Fibroblast of skin of left quadriceps (primary cell): ENCODE results near the gene CBX6.

ENCODE experiments used
- DNase-seq, 2 experiments: peaks; one replicate each; pipeline ENCODE4 v3.0.0-alpha.2; 2013; ENCODE audit warnings: low read depth in 2 of 2

Gene CBX6

DNA sequence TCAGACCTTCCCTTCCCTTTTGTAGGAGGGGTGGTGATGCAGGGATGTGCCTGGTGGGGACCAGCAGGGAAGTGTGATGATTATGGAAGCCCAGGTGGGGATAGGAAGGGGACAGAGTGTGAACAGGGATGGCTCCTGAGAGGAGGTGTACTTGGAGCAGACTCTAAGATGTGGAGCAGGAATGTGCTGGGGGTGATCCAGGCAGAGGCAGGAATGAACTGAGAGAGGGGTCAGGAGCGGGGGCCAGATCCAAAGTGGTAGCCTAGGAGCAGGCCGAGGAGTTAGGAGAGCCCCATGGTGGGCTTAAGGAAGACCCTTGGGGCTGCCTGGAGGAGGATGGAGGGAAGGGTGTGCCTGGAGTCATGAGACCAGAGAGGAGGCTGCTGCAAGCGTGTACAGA lies 31.9 kb downstream of the CBX6 start:
- no peak for DNase-seq

DNA sequence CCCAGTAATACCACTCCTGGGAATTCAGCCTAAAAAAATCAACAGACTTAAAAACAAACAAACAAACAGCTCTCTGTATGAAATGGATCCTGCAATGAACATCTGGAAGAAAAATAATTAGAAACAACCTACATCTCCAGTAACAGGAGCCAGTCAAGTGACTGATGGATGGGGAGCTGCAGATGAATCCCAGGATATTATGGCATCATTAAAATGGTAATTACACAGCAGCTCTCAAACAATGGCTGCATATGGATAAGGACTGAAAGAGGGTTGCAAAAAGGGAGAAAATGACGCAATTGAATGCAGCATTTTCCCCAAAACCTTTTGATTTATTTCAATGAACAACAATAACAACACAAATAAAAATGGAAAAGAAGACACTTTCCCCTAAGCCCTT lies 32.3 kb downstream of the CBX6 start:
- DNase-seq: no peak

DNA sequence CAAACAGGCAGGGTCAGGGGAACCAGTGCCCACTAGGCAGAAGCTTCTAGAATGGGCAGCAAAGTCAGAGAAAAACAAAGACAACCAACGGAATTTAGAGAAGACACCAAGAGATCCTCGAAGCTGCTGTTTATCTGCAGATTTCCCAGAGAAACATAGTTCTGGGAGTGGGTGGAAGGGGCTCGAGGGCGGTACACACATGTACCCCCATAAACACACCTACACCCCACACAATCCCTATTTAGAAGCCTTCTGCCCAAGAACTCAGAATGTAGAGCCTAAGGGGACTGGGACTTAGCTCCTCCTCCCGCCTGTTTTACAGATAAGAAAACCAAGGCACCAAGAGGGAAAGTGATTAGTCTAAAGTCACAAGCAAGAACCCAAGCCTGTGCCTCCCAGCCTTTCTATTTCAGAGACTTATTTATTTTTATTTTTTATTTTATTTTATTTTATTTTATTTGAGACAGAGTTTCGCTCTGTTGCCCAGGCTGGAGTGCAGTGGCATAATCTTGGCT lies 34.5 kb downstream of the CBX6 start:
- no peak for DNase-seq

DNA sequence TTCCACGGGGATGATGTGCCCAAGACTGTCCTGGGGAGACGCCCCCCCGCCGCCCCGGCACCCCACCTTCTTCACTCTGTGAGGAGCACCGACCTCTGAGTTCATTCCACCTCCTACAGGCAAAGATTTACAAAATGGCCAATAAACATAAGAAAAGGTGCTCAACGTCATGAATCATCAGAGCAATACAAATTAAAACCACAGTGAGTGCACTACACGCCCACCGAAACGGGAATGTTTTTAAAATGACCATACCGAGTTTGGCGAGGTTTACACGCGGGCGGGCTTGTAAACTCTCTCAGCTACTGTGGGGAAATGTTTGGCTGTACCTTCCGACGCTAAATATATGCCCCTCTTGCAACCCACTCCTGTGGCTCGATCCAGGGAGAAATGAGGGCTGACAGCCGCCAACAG lies 36.1 kb downstream of the CBX6 start:
- no peak for DNase-seq

DNA sequence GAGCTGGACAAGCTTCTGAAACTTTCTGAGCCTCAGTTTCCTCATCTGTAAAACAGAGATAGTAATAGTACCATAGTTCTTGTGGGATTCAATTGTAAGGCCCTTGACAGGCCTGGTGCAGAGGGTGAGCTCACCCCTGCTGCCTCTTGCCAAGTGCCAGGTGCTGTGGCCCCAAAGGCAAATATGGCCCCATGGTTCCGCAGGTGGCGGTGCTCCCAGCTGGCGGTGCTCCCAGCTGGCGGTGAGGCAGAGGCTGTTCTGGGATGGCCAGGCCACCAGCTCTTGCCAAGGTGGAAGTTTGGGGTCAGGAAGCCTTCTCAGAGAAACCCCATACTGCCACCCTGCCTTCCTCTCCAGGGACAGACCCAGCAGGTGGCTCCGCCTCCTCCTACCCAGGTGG lies 37.0 kb downstream of the CBX6 start:
- no peak for DNase-seq

DNA sequence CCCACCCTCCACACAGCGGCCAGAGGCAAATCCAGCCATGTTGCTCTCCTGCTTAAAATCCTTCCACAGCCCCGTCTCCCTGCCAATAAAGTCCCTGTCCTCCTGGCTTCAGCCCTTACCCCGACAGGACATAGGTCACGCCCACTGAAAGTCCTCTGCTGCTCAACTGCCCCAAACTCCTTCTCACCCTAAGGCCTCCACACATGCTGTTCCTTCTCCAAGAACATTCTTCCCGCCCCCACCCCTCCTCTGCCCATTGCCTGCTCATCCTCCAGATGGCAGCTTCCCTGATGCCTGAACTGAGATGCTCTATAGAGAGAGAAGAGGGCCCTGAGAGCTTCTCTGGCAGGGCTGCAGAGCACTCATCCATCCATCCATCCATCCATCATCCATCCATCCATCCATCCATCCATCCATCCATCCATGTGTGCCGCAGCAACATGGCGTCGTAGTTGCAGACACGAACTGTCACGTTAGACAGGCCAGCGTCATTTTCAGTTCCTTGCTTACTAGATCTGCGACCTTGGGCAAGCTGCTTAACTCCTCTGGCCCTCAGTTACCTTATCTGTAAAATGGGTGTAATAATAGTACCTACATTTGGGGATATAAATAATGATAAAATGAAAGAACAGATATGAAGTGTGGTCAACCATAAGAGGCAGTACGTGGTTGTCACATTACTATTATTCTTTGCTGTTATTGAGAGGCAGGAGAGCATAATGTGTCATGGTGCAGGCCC lies 37.6 kb downstream of the CBX6 start:
- no peak for DNase-seq

DNA sequence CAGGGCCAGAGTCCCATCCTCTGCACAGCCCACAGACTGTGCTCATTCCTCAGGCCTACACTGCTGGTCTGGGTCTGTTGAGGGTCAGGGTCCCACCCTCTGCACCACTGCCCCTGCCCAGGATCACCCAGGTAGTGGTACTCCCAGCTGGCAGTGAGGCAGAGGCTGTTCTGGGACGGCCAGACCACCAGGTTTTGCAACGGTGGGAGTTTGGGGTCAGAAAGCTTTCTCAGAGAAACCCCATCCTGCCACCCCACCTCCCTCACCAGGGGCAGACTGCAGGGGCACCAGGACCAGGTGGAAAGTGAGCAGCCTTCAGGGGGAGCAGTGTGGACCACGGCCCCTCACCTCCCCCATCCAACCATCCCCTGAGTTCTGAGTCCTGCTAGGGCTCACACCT lies 39.0 kb downstream of the CBX6 start:
- no peak for DNase-seq

DNA sequence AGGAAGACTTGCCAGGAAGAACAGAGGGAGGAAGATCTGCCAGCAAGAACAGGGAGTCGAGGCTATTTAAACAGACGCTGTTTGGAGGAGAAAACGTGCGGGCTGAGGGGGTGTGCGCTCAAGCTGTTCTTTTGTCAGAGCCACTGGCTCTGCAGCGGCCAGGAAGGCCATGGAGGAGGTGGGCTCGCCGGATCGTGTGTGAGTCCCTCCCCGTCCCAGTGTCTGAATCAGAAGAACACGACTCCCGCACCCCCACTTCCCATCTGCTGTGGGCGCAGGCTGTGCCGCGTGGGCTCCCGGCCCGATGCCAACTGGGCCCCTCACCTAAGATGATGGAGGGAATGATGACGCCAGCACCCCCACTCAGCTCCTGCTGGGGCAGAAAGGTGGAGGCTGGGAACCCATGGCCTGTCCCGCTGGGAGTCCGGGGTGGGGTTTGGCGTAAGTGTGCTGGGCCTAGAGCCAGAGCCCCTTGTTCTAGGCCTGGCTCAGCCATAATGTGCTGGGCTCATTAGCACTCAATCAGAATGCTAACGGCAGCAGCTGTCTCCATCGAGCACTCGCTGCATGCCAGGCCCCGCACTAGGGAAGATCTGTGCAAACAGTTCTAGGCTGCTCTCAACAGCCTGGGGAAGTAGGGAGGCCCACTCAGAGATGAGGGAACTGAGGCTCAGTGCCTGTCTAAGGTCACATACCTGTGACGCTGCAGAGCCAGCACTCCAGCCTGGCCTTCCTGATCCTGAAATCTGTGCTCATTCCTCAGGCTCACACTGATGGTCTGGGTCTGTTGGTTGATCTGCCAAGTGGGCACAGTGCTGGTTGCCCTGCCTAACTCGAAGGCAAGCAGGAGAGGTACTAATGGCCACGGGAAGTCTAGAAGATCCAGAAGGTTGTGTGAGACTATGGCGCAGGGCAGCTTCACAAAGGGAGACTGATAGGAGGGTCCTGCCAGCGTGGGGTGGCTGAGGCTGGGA lies 39.7 kb downstream of the CBX6 start:
- DNase-seq: no peak

DNA sequence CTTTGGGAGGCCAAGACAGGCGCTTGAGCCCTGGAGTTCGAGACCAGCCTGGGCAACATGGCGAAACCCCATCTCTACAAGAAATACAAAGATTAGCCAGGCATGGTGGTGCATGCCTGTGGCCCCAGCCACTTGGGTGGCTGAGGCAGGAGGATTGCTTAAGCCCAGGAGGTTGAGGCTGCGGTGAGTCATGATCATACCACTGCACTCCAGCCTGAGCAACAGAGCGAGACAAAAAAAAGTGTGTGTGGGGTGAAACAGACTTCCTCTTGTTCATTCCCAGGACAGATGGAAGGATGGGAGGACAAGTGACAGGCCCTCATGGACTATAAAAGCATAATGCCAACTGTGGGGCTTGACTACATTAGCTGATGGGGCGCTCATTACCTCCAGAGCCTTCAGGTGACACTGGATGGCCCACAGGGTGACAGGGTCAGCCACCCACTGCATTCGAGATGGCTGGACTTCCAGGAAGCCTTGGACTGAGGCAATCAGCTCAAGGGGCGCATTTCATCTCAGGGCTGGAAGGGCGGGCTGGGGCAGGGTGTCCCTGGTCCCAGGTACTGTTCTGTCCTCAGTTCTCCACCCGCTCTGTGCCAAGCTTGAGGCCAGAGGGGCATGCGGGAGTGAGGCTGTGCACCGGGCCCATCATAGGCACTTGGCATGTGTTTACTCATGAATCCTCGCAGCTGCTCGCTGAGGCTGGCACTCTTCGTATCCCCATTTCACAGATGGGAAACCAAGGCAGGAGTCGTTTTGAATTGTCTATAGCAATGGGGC lies 40.7 kb downstream of the CBX6 start:
- DNase-seq: no peak

DNA sequence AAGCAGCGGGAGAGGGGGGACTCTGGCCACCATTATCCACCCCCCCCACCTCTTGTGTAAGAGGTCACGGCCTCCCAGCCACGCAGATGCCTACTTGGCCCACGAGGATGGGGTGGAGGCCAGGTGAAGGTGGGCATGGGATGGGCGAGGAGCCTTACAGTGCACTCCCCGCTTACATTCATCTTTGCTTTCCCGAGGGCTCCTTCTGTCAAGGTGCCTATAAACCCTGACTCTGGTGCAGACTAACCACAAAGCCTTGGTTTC lies 41.2 kb downstream of the CBX6 start:
- no peak for DNase-seq

DNA sequence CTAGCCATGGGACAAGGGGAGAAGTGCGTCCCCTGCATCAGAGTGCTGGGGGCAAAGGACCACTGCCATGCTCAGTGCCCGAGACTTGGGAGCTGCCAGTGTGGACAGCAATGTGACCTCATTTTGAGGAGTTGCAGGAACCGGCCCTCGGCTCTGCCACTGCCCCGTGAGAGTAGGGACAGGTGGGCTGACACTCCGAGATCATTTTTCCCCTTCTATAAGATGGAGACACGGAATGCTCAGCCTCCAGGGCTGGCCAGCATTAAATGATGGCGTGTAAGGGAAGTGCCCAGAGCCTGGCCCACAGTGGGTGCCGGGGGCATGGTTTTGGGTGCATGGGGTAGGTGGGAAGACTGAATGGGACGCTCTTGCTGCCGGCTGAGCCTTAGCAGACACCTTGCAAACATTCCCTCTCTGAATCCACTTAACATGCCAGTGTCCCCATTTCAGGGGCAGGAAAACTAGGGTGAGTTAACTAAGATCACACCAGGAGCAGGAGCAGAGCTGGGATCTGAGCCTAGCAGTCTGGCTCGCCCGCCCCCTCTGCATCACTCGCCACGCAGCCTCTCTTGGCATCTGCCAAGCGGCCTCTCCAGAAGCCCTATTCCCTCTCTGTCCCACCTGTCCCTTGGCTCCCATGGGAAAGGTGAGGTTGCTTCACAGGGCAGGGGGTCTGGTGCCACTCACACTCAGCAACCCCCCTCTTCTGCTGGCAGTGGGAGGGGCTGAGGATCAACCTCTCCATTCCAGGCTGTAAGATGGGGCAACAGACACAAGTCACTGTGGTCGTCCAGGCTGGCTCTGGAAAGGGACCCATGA lies 41.8 kb downstream of the CBX6 start:
- DNase-seq: no peak

DNA sequence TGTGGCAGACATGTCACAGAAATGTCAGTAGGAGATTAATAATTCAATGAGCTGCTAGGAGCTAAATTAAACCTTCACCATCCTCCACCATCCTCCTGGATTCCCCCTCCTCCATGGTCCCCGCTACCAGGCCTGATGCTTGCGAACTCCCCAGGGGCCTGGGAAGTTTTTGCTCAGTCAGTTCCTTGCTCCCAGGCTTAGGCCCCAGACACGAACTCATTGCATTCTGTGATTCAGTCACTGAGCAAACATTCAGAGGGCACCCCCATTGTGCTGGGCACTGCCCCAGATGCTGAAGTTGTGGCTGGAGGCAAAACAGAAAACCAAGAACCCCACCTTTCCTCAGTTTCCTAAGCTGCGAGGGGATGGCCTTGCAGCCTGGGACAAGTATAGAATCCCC lies 42.5 kb downstream of the CBX6 start:
- DNase-seq: no peak

DNA sequence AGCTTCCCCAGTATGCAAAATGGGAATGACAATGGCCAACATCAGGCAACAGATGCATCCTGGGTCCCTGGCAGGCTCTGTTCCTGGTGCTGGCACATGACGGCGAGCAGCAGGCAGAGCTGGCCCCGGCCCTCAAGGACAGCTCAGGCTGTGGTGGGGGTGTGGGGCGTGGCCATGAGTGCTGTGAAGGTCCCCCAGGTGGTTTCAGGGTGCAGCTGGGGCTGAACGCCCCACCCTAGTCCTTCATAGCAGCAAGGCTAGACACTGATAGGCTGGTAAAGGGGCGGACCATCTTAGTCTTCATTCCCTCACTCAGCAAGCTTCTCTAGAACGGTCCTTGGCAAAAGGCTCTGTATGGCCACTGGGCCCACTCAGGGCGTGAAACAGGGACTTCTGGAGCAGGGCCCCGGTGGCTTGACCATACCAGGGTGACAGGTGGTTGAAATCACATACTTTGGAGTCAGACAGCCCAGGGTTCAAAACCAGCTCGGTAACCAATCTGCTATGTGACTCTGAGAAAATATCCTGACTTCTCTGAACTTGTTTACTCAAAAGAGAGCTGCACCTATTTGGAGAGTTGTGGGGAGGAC lies 43.3 kb downstream of the CBX6 start:
- no peak for DNase-seq

DNA sequence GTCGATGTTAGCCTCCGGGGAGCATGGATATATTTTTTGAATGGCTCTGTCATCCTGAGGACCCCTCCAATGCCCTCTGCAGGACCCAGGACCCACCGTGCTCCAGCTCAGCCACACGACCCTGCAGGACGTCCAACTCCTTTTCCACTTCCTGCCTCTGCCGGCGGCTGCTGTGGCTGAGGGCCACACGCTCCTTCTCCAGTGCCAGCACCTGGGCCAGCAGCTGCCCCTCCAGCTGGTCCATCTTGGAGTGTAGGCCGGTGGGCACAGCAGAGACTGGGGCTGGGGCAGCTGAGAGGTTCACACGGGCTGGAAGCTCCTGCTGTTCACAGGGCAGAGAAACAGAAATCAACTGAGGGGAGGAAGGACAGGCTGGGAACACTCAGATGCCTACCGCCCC lies 43.8 kb downstream of the CBX6 start:
- DNase-seq: no peak

DNA sequence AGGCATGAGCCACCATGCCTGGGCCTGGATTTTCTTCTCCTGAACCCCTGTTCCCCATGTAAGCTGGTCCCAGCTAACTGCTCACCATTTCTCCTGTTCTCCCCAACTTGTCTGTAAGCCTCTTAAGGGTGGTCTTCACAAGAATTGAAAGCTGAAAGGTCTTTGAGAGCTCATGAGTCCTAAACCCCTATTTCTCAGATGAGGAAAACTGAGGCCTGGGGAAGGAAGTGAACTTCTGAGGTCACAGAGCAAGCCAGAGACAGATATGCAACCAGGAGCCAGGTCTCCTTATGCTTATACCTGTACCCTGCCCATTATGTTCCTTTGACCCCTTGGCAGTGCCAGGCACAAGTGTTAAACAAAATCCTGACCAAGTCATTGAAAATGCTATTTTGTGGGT lies 44.5 kb downstream of the CBX6 start:
- no peak for DNase-seq

DNA sequence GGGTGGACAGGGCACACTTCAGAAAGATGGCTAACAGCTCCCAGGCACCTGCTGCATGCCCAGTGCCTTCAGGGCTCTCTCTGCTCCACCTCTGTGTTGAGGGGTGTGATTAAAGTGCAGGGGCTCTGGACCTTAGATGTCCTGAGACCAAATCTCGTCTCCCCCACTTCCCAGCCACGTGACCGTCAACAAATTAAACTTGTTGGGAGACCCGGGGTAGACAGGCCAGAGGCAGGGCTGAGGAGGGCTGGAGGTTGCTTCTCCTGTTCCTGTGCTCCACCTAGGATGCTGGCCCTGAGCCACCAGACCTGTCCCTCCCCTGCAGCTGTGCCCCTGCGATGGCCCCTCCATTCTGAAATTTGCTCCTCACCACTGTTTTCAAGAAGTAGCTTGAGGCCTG lies 45.2 kb downstream of the CBX6 start:
- no peak for DNase-seq

DNA sequence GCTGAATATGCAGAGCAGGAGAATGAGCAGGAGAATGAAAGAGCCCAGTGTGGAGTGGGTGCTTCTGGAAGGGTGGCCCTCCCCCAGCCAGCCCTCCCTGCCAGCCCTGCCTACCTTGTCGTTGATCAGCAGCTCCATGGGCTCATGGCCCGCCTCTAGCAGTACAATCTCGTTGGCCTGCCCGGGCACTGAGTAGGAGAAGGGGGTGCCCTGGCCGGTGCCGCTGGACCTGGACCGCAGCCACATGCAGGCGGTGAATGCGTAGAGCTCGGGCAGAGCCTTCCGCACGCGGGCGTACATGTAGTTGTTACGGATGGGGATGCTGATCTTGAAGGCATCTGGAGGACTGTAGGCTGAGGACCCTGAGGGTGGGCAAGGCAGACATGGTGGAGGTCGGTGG lies 45.6 kb downstream of the CBX6 start:
- DNase-seq: no peak

DNA sequence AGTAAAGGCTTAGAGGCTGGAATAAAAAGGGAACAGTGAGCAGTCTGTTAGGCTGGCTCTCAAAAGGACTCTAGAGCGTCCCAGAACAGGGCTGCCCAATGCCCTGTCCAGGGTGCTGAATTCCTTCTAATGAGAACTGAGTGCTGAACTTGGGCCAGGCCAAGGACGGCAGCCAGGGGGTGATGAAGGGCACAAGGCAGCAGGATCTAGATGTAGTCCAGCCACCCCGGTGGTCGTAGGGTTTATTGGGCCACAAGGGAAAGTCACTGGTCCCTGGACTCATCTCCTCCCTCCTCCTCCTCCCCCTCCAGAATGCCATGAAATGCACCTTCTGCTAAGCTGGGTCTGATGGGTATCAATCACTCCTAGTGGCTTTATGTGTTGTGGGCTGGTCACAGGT lies 47.4 kb downstream of the CBX6 start:
- peak; percentile 37 to 49 for DNase-seq

DNA sequence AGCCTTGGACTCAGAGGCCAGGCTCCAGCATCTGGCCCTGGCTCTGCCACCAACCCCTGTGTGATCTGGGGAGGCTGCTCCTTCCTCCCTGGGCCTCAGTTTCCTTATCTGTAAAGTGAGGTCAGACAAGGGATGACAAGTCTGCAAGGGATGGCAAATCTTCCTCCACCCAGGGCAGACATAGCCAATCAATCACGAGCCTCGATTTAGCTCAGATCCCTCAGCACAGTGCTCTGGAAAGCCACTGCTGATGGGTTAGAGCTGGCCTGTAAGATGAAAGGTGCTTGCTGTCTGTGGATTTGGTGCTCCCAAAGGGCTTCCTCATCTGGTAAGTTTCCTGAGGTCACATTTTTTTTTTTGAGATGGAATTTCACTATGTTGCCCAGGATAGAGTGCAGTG lies 48.4 kb downstream of the CBX6 start:
- no peak for DNase-seq

DNA sequence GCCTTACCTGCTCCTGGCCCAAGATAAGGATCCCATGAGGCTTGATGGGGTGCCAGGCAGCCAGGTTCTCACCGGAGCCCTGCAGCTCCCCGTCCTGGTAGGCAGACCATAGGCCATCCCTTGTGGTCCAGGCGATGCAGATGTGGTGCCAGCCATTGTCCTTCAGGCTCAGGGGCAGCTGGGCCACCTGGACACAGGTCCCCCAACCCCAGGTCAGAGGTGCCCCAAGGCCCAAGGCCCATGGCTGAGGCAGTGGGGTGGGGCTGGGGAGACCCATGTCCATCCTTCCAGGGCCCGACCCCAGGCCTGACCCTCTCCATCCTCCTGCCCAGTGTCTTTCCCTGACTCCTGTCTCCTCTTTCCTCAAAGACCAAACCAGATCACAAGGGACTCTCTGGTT lies 48.9 kb downstream of the CBX6 start:
- DNase-seq: no peak

DNA sequence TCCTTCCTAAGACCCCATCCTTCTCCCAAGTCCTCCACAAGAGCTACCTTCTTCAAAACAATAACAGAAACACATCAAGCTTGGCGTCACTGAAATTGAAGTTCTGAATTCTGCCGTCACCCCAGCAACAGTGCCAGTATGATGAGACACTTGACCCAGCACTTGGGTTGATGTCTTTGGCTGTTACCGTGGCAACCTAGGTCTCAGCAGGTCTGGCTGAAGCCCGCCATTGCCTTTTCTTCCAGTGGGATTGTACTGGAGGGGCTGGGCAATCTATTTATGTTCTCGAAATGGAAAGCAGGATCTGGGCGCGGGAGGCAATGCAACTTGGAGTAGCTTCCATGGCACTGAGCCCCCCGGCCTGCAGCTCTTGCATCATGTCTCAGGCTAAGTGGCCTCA lies 52.0 kb downstream of the CBX6 start:
- no peak for DNase-seq
